DMS53 (cell line): ENCODE data around the gene FMO2.

Experiments
- DNase-seq: peaks from one replicate; lab custom pipeline; 2025; lab: John Stamatoyannopoulos, UW

FMO2 gene

GRCh38 chr1:171174560-171175294 lies 10.4 kb upstream of the FMO2 start:
- no peak for DNase-seq

- no peak for DNase-seq
These were observed 7.8 kb upstream of the FMO2 start for GRCh38 chr1:171177261-171177660.

GRCh38 chr1:171179318-171180227 lies 5.5 kb upstream of the FMO2 start:
- no peak for DNase-seq

- no peak for DNase-seq
These were observed 4.4 kb upstream of the FMO2 start for GRCh38 chr1:171180670-171181069.

- peak; percentile 84 for DNase-seq
These were observed 3.5 kb downstream of the FMO2 start for GRCh38 chr1:171188388-171189266.

- DNase-seq = no peak
These were observed 6.9 kb downstream of the FMO2 start for GRCh38 chr1:171191992-171192391.

- DNase-seq = no peak
These were observed 10.7 kb downstream of the FMO2 start for GRCh38 chr1:171195767-171196166.

GRCh38 chr1:171196351-171196750 lies 11.3 kb downstream of the FMO2 start:
- no peak for DNase-seq

GRCh38 chr1:171198081-171198480 lies 13.0 kb downstream of the FMO2 start:
- DNase-seq = no peak

- no peak for DNase-seq
These were observed 19.2 kb downstream of the FMO2 start for GRCh38 chr1:171204296-171204695.

GRCh38 chr1:171206204-171206977 lies 21.3 kb downstream of the FMO2 start:
- no peak for DNase-seq

- no peak for DNase-seq
These were observed 21.9 kb downstream of the FMO2 start for GRCh38 chr1:171206978-171207355.

- no peak for DNase-seq
These were observed 22.3 kb downstream of the FMO2 start for GRCh38 chr1:171207377-171207776.

- DNase-seq = no peak
These were observed 25.3 kb downstream of the FMO2 start for GRCh38 chr1:171210355-171210754.

- no peak for DNase-seq
These were observed 27.7 kb downstream of the FMO2 start for GRCh38 chr1:171212607-171213351.

GRCh38 chr1:171213559-171214454 lies 28.7 kb downstream of the FMO2 start:
- peak; percentile 5 for DNase-seq

GRCh38 chr1:171217658-171218443 lies 32.8 kb downstream of the FMO2 start:
- no peak for DNase-seq

GRCh38 chr1:171218661-171219060 lies 33.6 kb downstream of the FMO2 start:
- no peak for DNase-seq
